ENCODE results near the gene CDK2AP2.

The CDK2AP2 gene

GRCh38 chr11:67499808-67500483 lies 8.0 kb downstream of the CDK2AP2 start:
- Histone ChIP-seq H3K9me3 (no peaks in the 10 kb centered on the region), H3K27ac (no peak overlapping the region), H3K4me2 (peak overlapping the region; percentile 28; the same call in 1 of the 2 replicates), H3K4me1 (peaks cover 34% of the 10 kb centered on the region), H4K20me1 (peaks cover 34% of the 10 kb centered on the region), H3K36me3 (peaks cover 75% of the 10 kb centered on the region), H3K27me3 (peaks cover 9% of the 10 kb centered on the region; the same call in 1 of the 2 replicates), H3K4me3 (no peak overlapping the region), H3K9ac (no peak overlapping the region)
- no peak for TF ChIP-seq Cebpa-rat (IDR thresholded peaks at IDR 0.05)

DNA sequence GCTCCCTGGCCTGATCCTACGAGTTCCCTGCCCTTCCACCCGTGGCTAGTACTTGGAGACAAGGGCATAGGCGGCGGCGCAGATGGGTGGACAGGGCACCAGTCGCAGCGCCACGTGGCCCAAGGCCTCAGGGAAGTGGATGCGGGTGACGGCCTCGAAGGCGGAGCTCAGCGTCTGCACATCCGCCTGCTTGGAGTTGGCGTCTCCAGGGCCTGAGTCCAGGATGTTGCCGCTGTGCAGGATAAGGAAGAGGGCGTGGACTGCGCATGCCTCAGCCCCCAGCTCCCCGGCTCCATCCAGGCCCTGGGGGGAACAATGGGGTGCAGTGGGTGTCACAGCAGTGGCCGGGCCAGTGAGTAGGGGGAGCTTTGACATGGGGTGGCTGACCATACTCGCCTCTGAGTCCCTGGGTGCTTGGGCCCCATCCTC lies 9.4 kb downstream of the CDK2AP2 start:
- H3K27me3 ChIP-seq: peaks cover 5% of the 10 kb centered on the region; the same call in 1 of the 2 replicates
- no peak overlapping the region for H3K4me3 ChIP-seq
- H4K20me1 ChIP-seq: peaks cover 20% of the 10 kb centered on the region
- no peak overlapping the region for H3K9ac ChIP-seq
- no peak for TF ChIP-seq Cebpa-rat (IDR thresholded peaks at IDR 0.05)
- H3K27ac ChIP-seq: no peak overlapping the region
- H3K36me3 ChIP-seq: peaks cover 85% of the 10 kb centered on the region
- H3K4me1 ChIP-seq: peaks cover 28% of the 10 kb centered on the region
- no peaks in the 10 kb centered on the region for H3K9me3 ChIP-seq
- no peak overlapping the region for H3K4me2 ChIP-seq

- no peak overlapping the region for H3K27ac ChIP-seq
- no peak overlapping the region for H3K4me3 ChIP-seq
- no peak overlapping the region for H3K4me2 ChIP-seq
- H4K20me1 ChIP-seq: peaks cover 14% of the 10 kb centered on the region
- TF ChIP-seq Cebpa-rat (IDR thresholded peaks at IDR 0.05): no peak
- H3K27me3 ChIP-seq: no peaks in the 10 kb centered on the region
- H3K9ac ChIP-seq: no peak overlapping the region
- peaks cover 21% of the 10 kb centered on the region for H3K4me1 ChIP-seq
- peaks cover 87% of the 10 kb centered on the region for H3K36me3 ChIP-seq
- H3K9me3 ChIP-seq: no peaks in the 10 kb centered on the region
Observed at GRCh38 chr11:67497656-67498291, 10.2 kb downstream of the CDK2AP2 start.

DNA sequence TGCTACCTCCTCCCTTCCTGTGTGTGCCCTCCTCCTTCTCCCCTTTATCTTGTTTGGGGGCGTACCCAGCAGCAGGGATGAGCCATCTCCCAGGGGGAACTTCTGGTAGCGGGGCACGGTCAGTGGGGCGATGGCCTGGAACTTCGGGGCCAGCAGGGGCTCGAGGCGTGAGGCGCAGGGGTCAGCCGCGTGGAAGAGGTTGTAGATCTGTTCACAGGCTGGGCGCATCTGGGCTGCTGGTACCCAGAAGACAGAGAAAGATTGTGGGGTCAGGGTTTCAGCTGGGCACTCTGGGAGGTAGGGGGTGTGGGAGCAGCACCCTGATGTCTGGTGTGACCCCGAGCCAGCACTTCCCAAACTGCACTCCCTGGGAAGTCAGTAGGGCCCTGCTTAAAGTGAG lies 11.8 kb downstream of the CDK2AP2 start:
- no peak for TF ChIP-seq Cebpa-rat (IDR thresholded peaks at IDR 0.05)
- no peak overlapping the region for H3K4me2 ChIP-seq
- peaks cover 11% of the 10 kb centered on the region for H3K4me1 ChIP-seq
- peaks cover 87% of the 10 kb centered on the region for H3K36me3 ChIP-seq
- H3K9ac ChIP-seq: no peak overlapping the region
- H4K20me1 ChIP-seq: peaks cover 19% of the 10 kb centered on the region
- H3K27ac ChIP-seq: no peak overlapping the region
- H3K9me3 ChIP-seq: no peaks in the 10 kb centered on the region
- H3K4me3 ChIP-seq: no peak overlapping the region
- no peaks in the 10 kb centered on the region for H3K27me3 ChIP-seq

GRCh38 chr11:67495234-67496005 lies 12.5 kb downstream of the CDK2AP2 start:
- H3K9me3 ChIP-seq: no peaks in the 10 kb centered on the region
- TF ChIP-seq Cebpa-rat (IDR thresholded peaks at IDR 0.05): no peak
- peaks cover 25% of the 10 kb centered on the region for H4K20me1 ChIP-seq
- H3K27ac ChIP-seq: no peak overlapping the region
- H3K27me3 ChIP-seq: no peaks in the 10 kb centered on the region
- no peak overlapping the region for H3K4me2 ChIP-seq
- H3K4me1 ChIP-seq: peaks cover 4% of the 10 kb centered on the region
- peaks cover 91% of the 10 kb centered on the region for H3K36me3 ChIP-seq
- no peak overlapping the region for H3K4me3 ChIP-seq
- no peak overlapping the region for H3K9ac ChIP-seq

DNA sequence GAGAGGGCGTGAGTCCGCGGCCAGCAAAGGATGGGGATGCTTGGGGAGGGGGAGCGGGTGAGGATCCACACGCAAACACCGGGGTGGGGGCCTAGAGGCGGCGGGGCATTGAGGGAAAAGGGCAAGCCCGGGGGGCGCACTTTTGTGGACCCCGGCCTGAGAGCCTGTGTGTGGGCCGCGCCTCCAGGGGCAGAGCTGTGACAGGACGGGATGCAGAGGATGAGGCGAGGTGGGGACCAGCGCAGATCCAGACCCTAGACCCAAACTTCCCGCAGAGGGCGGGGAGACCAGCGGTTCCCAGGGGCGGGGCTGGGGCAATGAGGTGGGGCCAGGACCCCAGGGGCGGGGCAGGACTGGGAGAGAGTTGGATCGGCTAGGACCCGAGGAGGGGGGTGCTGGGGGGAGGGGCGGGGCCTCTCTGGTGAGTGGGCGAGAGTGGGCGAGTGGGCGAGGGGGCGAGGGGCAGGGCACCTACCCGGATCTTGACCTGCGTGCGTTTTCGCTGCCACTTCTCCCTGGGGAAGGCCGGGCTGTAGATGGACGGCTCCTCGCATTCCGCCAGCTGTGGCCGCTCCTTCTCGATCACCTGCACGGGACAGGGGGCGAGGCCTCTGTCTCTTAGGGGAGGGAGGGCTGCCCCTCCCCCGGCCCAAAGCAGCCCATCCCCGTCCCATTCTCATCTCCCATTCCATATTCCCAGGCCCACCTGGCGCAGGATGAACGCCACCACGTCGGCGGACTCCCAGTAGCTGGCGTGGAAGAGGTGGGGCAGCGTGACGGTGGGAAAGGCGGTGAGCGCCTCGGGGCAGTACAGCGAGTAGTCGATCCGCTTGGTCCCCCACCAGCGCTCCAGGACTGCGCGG lies 13.4 kb downstream of the CDK2AP2 start:
- Histone ChIP-seq H3K9me3 (no peaks in the 10 kb centered on the region), H3K4me1 (no peaks in the 10 kb centered on the region), H3K27me3 (no peaks in the 10 kb centered on the region), H3K9ac (no peak overlapping the region), H4K20me1 (peaks cover 34% of the 10 kb centered on the region), H3K27ac (no peak overlapping the region), H3K36me3 (peaks cover 91% of the 10 kb centered on the region), H3K4me3 (no peak overlapping the region), H3K4me2 (no peak overlapping the region)
- TF ChIP-seq Cebpa-rat (IDR thresholded peaks at IDR 0.05): no peak

DNA sequence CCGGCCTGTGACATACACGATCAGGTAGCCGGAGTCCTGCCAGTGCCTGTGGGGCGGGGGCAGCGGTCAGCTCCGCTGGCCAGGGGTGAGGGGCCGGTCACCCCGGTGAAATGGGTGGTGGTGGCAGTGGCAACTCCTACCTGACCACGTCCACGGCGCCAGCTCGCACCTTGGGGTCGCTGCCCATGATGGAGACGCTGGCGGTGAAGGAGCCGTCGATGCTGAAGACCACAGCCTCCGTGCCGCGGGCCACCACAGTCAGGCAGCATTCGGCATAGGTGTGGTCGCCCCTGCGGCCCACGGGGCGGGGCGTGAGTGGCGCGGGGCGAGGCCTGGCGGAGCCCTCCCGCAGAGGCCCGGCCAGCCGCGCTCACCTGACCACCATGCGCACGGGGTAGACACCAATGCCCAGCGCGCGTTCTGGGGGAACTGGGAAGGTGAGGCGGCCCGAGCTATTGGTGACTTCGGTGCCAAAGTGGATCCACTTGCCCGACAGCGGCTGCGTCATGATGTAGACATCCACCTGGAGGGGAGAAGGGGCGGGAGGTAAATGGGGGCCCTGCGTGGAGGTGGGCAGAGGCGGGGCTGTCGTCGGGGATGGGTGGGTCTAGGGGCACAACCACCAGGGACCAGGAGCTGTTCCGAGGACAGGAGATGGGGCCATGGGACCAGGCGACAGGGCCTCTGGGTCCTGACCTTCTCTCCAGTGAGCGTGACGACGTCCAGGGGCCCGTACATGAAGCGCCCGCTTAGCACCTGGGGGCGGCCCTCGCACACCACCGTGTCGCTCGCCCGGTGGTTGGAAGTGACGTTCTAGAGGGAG lies 14.2 kb downstream of the CDK2AP2 start:
- Histone ChIP-seq H3K27me3 (no peaks in the 10 kb centered on the region), H4K20me1 (peaks cover 42% of the 10 kb centered on the region), H3K9me3 (no peaks in the 10 kb centered on the region), H3K4me3 (no peak overlapping the region), H3K4me2 (no peak overlapping the region), H3K4me1 (no peaks in the 10 kb centered on the region), H3K36me3 (peaks cover 93% of the 10 kb centered on the region), H3K9ac (no peak overlapping the region), H3K27ac (no peak overlapping the region)
- TF ChIP-seq Cebpa-rat (IDR thresholded peaks at IDR 0.05): no peak

- peaks cover 93% of the 10 kb centered on the region for H3K36me3 ChIP-seq
- H4K20me1 ChIP-seq: peaks cover 48% of the 10 kb centered on the region
- TF ChIP-seq Cebpa-rat (IDR thresholded peaks at IDR 0.05): no peak
- H3K4me2 ChIP-seq: no peak overlapping the region
- H3K9me3 ChIP-seq: no peaks in the 10 kb centered on the region
- H3K27me3 ChIP-seq: no peaks in the 10 kb centered on the region
- no peak overlapping the region for H3K27ac ChIP-seq
- no peaks in the 10 kb centered on the region; the same call in 1 of the 2 replicates for H3K4me1 ChIP-seq
- no peak overlapping the region for H3K4me3 ChIP-seq
- H3K9ac ChIP-seq: no peak overlapping the region
Observed at GRCh38 chr11:67492801-67493547, 15.0 kb downstream of the CDK2AP2 start.

All from BLaER1 (cell line).